ENCODE data around the gene DNAJC5. TPM values are rescaled to one million over a fixed set of nuclear protein-coding genes. Genes with fewer than 3 reads are reported as not detected.
"Not testable (repeated sequence)": the region's sequence is repeated elsewhere in the genome, so short reads cannot be mapped to it uniquely, and the experiment has no call there.

The DNAJC5 gene
- total RNA-seq, 1 donor from 2014 or later: 57.9 TPM

- Mint-ChIP-seq H3K9me3 (ENCODE audit: unreplicated experiment) (peaks cover 10% of the 10 kb centered on the region), H3K36me3 (ENCODE audit: unreplicated experiment) (no peaks in the 10 kb centered on the region), H3K4me1 (ENCODE audit: low read depth, unreplicated experiment) (peaks cover 13% of the 10 kb centered on the region), H3K4me3 (ENCODE audit: unreplicated experiment) (peak within 1 kb of the TSS; percentile 97), H3K27ac (ENCODE audit: unreplicated experiment) (peak within 1 kb of the TSS; percentile 77), H3K27me3 (ENCODE audit: unreplicated experiment) (peaks cover 4% of the 10 kb centered on the region)
- DNase-seq: peak; percentile 96
- no peak for TF ChIP-seq CTCF (IDR thresholded peaks at IDR 0.05; ENCODE audit: partially characterized antibody, unreplicated experiment)
These were observed 29.8 kb upstream of the DNAJC5 start, which contains the start of gene TPD52L2 for GRCh38 chr20:63864978-63865640. TSS of gene TPD52L2 (plus strand) at chr20:63865270. CDS start at chr20:63865366, 96 bp downstream.

- H3K9me3 Mint-ChIP-seq (ENCODE audit: unreplicated experiment); H3K27ac Mint-ChIP-seq (ENCODE audit: unreplicated experiment); DNase-seq; H3K27me3 Mint-ChIP-seq (ENCODE audit: unreplicated experiment); H3K36me3 Mint-ChIP-seq (ENCODE audit: unreplicated experiment): not testable (repeated sequence)
- Mint-ChIP-seq H3K4me1 (ENCODE audit: low read depth, unreplicated experiment) (peaks cover 13% of the 10 kb centered on the region), H3K4me3 (ENCODE audit: unreplicated experiment) (peak overlapping the region; percentile 25)
These were observed 27.9 kb upstream of the DNAJC5 start for GRCh38 chr20:63867042-63867441.

- Mint-ChIP-seq H3K9me3 (ENCODE audit: unreplicated experiment) (peaks cover 9% of the 10 kb centered on the region), H3K4me3 (ENCODE audit: unreplicated experiment) (peak overlapping the region; percentile 65), H3K4me1 (ENCODE audit: low read depth, unreplicated experiment) (peaks cover 15% of the 10 kb centered on the region), H3K36me3 (ENCODE audit: unreplicated experiment) (no peaks in the 10 kb centered on the region), H3K27ac (ENCODE audit: unreplicated experiment) (peak overlapping the region; percentile 86), H3K27me3 (ENCODE audit: unreplicated experiment) (peaks cover 4% of the 10 kb centered on the region)
- no peak for DNase-seq
- TF ChIP-seq CTCF (IDR thresholded peaks at IDR 0.05; ENCODE audit: partially characterized antibody, unreplicated experiment): no peak
These were observed 26.7 kb upstream of the DNAJC5 start for GRCh38 chr20:63868264-63868663.

GRCh38 chr20:63873477-63873971 lies 21.4 kb upstream of the DNAJC5 start:
- H3K4me1 Mint-ChIP-seq (ENCODE audit: low read depth, unreplicated experiment): peaks cover 19% of the 10 kb centered on the region
- no peak overlapping the region for H3K27ac Mint-ChIP-seq (ENCODE audit: unreplicated experiment)
- H3K36me3 Mint-ChIP-seq (ENCODE audit: unreplicated experiment): no peaks in the 10 kb centered on the region

GRCh38 chr20:63874241-63874640 lies 20.7 kb upstream of the DNAJC5 start:
- H3K4me3 Mint-ChIP-seq (ENCODE audit: unreplicated experiment); H3K36me3 Mint-ChIP-seq (ENCODE audit: unreplicated experiment); DNase-seq; H3K27ac Mint-ChIP-seq (ENCODE audit: unreplicated experiment); H3K9me3 Mint-ChIP-seq (ENCODE audit: unreplicated experiment); H3K27me3 Mint-ChIP-seq (ENCODE audit: unreplicated experiment): not testable (repeated sequence)
- H3K4me1 Mint-ChIP-seq (ENCODE audit: low read depth, unreplicated experiment): peaks cover 21% of the 10 kb centered on the region

More at GRCh38 chr20:63873477-63873971, 21.4 kb upstream of the DNAJC5 start:
- TF ChIP-seq CTCF (IDR thresholded peaks at IDR 0.05; ENCODE audit: partially characterized antibody, unreplicated experiment): no peak
- H3K4me3 Mint-ChIP-seq (ENCODE audit: unreplicated experiment): no peak overlapping the region
- no peaks in the 10 kb centered on the region for H3K27me3 Mint-ChIP-seq (ENCODE audit: unreplicated experiment)
- peaks cover 1% of the 10 kb centered on the region for H3K9me3 Mint-ChIP-seq (ENCODE audit: unreplicated experiment)
- DNase-seq: no peak

GRCh38 chr20:63876489-63877036 lies 18.4 kb upstream of the DNAJC5 start:
- H3K36me3 Mint-ChIP-seq (ENCODE audit: unreplicated experiment): no peaks in the 10 kb centered on the region
- peak overlapping the region; percentile 25 for H3K27ac Mint-ChIP-seq (ENCODE audit: unreplicated experiment)
- H3K27me3 Mint-ChIP-seq (ENCODE audit: unreplicated experiment): peaks cover 3% of the 10 kb centered on the region
- no peak for DNase-seq
- no peak for TF ChIP-seq CTCF (IDR thresholded peaks at IDR 0.05; ENCODE audit: partially characterized antibody, unreplicated experiment)
- H3K4me1 Mint-ChIP-seq (ENCODE audit: low read depth, unreplicated experiment): peaks cover 19% of the 10 kb centered on the region
- H3K9me3 Mint-ChIP-seq (ENCODE audit: unreplicated experiment): peaks cover 3% of the 10 kb centered on the region
- H3K4me3 Mint-ChIP-seq (ENCODE audit: unreplicated experiment): no peak overlapping the region
